Erythroblast (primary cell): ENCODE data around the gene CHI3L1.

Source experiments
- GATA1 ChIP-seq: IDR thresholded peaks from 2 replicates; pipeline ENCODE4 v1.6.1; 2011; ENCODE audit warnings: low read depth, mild to moderate bottlenecking, control low read depth, low read length, moderate library complexity
- POLR2A ChIP-seq: IDR thresholded peaks from 2 replicates; pipeline ENCODE4 v1.6.1; 2011; ENCODE audit warnings: mild to moderate bottlenecking, low read length

- TF ChIP-seq POLR2A (no peak), GATA1 (no peak)
Measured at GRCh38 chr1:203149188-203149840, 37.2 kb downstream of the CHI3L1 start.
